Epithelial cell of alveolus of lung (primary cell): ENCODE data around the gene MOB4. TPM values are rescaled to one million over a fixed set of nuclear protein-coding genes. Genes with fewer than 3 reads are reported as not detected.

ENCODE experiments used
- total RNA-seq: library from RNA; depleted of rRNA; stranded (reverse); fragments of >200 nt; gene quantifications from 2 replicates; pipeline ENCODE4 v1.2.1, GENCODE V29; 2015

The MOB4 gene
- 29.7 and 34.1 TPM in 2 replicates for total RNA-seq

GRCh38 chr2:197515739-197516392, at the start of gene MOB4:
MOB4 (plus strand) TSS chr2:197516066; CDS start chr2:197516087, 21 bp downstream.

GRCh38 chr2:197499594-197500502, 16.0 kb upstream of the MOB4 start, which contains the start of the genes HSPD1 and HSPE1:
HSPD1 (minus strand) TSS chr2:197499840; CDS start chr2:197498848, 992 bp downstream.
HSPE1 (plus strand) TSS chr2:197500379; CDS start chr2:197500437, 58 bp downstream.

Other genes starting within 250 kb of the MOB4 start
- 2.0 and 3.1 TPM in 2 replicates for gene ANKRD44, start 205.3 kb upstream of the MOB4 start, total RNA-seq
- 86.2 and 230 TPM in 2 replicates for gene SF3B1, start 81.0 kb upstream of the MOB4 start, total RNA-seq
- gene COQ10B, start 62.5 kb upstream of the MOB4 start, total RNA-seq: 23.4 and 30.1 TPM in 2 replicates
- 177 and 187 TPM in 2 replicates for gene HSPD1, start 16.2 kb upstream of the MOB4 start, total RNA-seq
- 113 and 122 TPM in 2 replicates for gene HSPE1, start 15.7 kb upstream of the MOB4 start, total RNA-seq
- gene RFTN2, start 159.5 kb downstream of the MOB4 start, total RNA-seq: 4.5 and 11.9 TPM in 2 replicates
- 4.7 and 5.4 TPM in 2 replicates for gene MARS2, start 189.3 kb downstream of the MOB4 start, total RNA-seq